NCI-H2107 treated with DMSO at 0.1 percent for 48 hours (cell line): ENCODE measurements around the gene CMTM2.
"Not testable (repeated sequence)": the region's sequence is repeated elsewhere in the genome, so short reads cannot be mapped to it uniquely, and the experiment has no call there.

Source experiments
- DNase-seq: peaks from one replicate; lab custom pipeline; 2025; ENCODE audit not compliant: unreplicated experiment; lab: John Stamatoyannopoulos, UW

The CMTM2 gene

GRCh38 chr16:66552286-66553177 is 26.7 kb upstream of the CMTM2 start, which contains the start of gene CKLF:
TSS of gene CKLF (plus strand) at chr16:66552576. CDS start at chr16:66552716, 140 bp downstream.
- peak; percentile 84 for DNase-seq

DNA sequence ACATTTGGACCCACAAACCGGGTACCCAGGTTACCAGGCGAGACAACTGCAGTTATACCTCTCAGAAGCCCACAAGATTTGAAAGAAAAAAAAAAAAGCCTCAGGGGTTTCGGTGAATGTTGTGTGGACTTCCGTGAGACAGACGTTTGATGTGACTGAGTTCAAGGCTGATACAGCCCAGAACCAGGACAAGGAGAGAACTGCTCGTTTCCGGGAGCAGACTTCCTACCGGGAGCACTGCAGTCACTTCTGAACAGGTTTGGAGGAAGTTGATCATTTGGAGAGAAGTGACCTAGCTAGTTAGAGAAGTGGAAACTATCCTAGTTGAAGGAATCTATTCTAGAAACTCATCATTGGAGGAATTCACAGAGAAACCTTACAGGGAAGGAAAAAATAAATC is 26.0 kb upstream of the CMTM2 start:
- DNase-seq, result no peak

- no peak for DNase-seq
Observed at GRCh38 chr16:66554021-66554420, 25.2 kb upstream of the CMTM2 start.

- DNase-seq, result no peak
Observed at GRCh38 chr16:66554495-66554894, 24.8 kb upstream of the CMTM2 start.

GRCh38 chr16:66560107-66560506 is 19.2 kb upstream of the CMTM2 start:
- no peak for DNase-seq

DNA sequence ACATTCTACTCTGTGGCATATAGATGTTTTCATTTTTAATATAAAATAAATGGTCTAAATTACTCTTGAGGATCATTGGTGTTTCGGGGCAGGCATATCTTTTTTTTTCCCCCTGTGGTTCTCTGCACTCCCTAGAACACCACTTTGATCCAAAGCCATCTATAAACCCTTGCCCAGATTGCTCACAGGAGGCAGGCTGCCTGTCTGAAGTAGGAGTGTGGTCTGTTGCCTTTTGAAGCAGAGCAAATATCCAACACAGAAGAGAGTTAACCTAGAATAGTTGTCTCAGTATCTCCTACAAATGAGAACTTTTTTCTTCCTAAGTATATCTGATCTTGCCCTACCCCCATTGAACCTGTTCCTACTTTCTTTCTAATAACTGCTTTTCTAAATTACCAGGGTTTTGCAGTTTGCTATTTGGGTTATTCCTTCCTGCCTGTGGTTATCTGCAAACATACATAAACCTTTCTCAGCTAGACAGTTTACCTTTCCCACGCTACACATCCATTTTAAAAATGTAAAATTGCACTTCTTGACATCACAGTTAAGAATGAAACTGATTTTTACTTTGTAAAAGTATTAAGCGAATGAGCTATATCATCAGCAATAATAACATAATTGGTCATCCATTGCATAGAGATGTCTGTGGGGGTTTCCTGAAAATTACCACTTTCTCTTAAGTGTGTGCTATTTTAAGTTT is 17.7 kb upstream of the CMTM2 start:
- no peak for DNase-seq

DNA sequence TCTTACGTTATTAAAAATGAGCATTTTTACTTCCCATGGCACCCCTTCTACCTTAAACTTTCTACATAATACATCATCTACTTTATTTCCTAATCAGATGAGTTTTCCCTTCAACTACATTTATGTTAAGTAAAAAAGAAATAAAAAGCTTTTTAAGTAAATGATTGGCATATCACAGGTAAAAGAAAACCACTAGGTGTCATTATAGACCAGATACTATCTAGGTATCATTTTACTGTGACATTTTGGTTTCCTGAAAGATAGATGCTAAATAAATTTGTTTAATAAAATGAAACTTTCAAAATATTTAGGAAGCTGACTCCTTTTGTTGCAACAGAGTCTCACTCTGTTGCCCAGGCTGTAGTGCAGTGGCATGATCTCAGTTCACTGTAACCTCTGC is 16.9 kb upstream of the CMTM2 start:
- no peak for DNase-seq

DNA sequence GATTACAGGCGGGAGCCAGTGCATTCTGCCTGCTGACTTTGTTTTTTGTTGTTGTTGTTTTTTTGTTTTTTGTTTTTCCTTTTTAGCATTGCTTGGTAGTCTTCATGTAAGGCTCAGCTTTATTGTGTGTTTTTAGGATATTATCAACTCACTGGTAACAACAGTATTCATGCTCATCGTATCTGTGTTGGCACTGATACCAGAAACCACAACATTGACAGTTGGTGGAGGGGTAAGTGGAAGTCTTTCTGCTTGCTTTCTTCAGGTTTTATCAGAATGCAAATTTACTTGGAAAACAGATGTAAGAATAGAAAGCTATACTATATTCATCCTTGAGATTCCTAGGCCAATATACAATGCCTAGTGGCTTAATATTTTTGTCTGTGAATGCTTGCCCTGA is 16.3 kb upstream of the CMTM2 start:
- no peak for DNase-seq

DNA sequence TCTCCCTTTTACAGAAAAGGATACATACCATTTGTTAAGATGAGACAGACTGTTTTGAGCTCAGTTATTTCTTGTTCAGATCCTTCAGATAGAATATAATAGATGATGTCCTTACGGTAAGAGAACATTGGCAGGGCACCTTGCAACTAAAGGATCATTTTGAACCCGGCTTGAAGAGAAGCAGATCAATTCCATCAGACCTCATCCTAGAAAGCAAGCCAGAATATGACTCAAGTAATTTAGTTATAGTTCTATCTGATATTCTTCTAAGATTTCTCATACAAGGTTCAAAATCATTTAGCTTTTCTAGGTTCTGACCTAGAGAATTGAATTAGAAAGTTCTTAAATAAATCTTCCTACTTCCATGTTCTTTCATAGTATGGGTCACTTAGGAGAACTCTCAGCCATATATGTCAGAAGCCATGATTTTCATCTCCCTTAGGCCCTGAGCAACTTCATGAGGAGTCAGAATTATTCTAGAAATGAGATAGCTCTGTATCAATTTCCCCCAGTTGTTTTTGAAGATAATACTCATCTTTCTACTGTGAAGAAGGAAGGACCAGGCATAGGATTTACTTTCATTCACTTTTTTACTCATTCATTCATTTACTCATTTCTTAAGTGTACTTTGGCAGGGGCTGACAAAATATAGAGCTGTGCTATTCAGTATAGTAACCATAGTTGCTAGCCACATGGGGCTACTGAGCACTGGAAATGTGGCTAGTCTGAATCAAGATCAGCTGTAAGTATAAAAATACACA is 15.5 kb upstream of the CMTM2 start:
- no peak for DNase-seq

- DNase-seq, result no peak
Observed at GRCh38 chr16:66566051-66566901, 13.0 kb upstream of the CMTM2 start, which contains the start of gene CMTM1. TSS of gene CMTM1 (plus strand) at chr16:66566439. CDS start at chr16:66566514, 75 bp downstream.

DNA sequence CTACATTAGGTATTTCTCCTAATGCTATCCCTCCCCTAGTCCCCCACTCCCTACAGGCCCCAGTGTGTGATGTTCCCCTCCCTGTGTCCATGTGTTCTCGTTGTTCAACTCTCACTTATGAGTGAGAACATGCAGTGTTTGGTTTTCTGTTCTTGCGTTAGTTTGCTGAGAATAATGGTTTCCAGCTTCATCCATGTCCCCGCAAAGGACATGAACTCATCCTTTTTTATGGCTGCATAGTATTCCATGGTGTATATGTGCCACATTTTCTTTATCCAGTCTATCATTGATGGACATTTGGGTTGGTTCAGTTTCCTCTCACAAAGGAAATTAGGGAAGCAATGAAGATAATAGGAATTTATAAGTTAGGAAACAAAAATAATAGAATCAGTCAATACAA is 12.0 kb upstream of the CMTM2 start:
- not testable (repeated sequence) for DNase-seq

DNA sequence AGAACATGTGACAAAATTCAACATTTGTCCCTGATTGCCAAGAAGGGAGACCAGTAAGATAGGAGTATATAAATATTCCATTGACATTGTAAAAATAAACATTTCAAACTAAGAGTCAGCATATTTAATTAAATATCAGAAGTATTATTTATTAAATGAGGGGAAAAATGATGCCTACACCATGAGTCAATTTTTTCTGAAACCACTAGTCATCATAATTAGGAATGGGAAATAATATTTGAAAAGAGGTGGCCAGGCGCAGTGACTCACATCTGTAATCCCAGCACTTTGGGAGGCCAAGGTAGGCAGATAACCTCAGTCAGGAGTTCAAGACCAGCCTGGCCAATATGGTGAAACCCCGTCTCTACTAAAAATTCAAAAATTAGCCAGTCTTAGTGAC is 10.9 kb upstream of the CMTM2 start:
- no peak for DNase-seq

GRCh38 chr16:66569131-66569530 is 10.1 kb upstream of the CMTM2 start:
- no peak for DNase-seq

- DNase-seq, result no peak
Observed at GRCh38 chr16:66569827-66570405, 9.3 kb upstream of the CMTM2 start.

- DNase-seq, result no peak
Observed at GRCh38 chr16:66572356-66572755, 6.9 kb upstream of the CMTM2 start.

DNA sequence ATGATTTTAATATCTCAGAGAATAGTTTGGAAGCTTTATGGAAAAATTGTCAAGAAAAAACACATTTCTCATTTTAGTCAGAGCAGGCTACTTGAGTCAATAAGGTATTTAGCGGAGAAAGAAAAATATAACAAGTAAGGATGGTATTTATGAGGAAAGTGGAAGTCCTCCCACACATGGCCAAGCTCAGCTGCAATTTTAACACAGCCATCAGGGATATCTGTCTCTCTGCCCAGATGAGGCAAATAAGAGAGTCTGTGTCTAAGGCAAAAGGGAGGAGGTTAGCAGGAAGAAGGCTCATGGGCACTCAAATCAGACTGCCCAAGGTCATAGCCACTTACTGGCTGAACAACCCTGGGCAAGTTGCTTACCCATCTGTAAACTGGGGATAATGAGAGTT is 5.2 kb upstream of the CMTM2 start:
- DNase-seq, result no peak

GRCh38 chr16:66574531-66574930 is 4.7 kb upstream of the CMTM2 start:
- DNase-seq, result no peak

DNA sequence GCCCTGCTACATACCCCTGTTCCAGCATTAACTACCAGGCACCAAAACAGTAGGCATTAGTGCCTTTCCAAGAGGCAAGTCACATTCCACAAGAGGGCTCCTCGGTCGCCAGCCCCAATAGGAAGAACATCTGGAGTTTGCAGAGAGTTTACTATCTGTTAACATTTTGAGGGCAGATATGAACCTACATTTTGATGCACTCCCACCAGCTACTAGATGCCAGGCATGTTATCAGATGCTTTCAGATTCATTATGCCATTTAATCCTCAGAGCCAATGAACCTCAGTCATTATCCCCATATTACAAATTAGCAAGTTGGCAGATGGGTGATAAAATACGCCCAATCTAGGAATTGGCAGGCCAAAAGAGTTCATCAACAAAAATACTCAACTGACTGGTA is 4.2 kb upstream of the CMTM2 start:
- no peak for DNase-seq

DNA sequence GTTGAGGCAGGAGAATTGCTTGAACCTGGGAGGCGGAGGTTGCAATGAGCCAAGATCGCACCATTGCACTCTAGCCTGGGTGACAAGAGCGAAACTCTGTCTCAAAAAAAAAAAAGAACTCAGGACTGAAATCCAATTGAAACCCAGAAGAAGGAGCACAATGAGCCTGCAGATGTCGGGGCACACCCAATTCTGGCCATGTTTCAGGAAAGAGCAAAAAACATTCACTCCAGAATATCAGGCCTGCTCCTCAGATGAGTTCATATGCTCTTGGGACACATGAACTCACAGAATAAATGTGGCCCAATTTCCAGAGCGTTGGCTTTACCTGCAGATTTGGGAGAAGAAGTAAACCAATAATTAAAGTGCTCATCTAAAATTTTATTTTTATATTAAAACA is 3.0 kb upstream of the CMTM2 start:
- no peak for DNase-seq

DNA sequence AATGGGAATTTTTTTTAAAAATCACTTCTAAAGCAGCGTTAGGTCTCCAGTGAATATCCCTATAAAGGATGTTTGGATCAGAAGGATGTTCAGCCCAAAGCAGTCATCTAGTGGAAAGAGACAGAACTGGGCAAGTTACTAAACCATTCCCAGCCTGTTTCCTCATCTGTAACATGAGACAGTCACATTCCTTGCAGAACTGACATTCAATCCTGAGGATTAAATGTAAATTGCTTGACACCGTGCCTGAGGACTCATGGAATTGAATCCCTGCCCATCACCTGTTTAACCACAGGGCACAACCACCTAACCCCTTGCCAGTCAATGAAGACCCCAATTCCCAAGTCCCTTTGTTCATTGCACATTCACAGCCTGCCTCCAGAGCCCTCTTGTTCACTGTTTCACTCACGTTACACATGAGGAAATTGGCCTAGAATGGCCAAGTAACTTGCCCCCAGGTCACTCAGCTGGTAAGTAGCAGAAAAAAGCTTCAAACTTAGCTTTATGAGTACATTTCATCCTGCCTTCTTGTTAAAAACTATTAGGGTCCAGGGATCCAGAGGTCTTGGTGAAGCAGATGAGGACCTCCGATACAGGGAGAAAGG is 1.4 kb downstream of the CMTM2 start:
- peak; percentile 31 for DNase-seq
